IMR-90 (cell line): ENCODE results near the gene PEX6.

Experiments
- BHLHE40 ChIP-seq: fragments of 150-350 bp; IDR thresholded peaks from 2 replicates; pipeline ENCODE4 v1.6.1; 2016; ENCODE audit warnings: mild to moderate bottlenecking, low read depth, low read length
- CEBPB ChIP-seq: IDR thresholded peaks from 2 replicates; pipeline ENCODE4 v1.6.1; 2012; ENCODE audit warnings: low read depth, low read length, improper control_type of control experiment
- MAZ ChIP-seq: IDR thresholded peaks from 2 replicates; pipeline ENCODE4 v1.6.1; 2012; ENCODE audit warnings: low read depth, mild to moderate bottlenecking, low read length, improper control_type of control experiment, moderate library complexity, borderline replicate concordance
- MXI1 ChIP-seq: IDR thresholded peaks from 2 replicates; pipeline ENCODE4 v1.6.1; 2012; ENCODE audit warnings: low read depth, mild to moderate bottlenecking, low read length, moderate library complexity, borderline replicate concordance
- POLR2A ChIP-seq: IDR thresholded peaks from 2 replicates; pipeline ENCODE4 v1.6.1; 2012; ENCODE audit warnings: mild to moderate bottlenecking, low read depth, low read length
- TF ChIP-seq, protein P1 (sequence below): conservative IDR thresholded peaks from 2 replicates; pipeline ENCODE4 v1.5.1; 2012; ENCODE audit warnings: mild to moderate bottlenecking, low read depth, low read length, improper control_type of control experiment
- TF ChIP-seq, protein P2 (sequence below): fragments of 150-350 bp; IDR thresholded peaks from 2 replicates; pipeline ENCODE4 v1.6.1; 2017; ENCODE audit warnings: mild to moderate bottlenecking, antibody characterized with exemption, low read length, low read depth

DNA sequence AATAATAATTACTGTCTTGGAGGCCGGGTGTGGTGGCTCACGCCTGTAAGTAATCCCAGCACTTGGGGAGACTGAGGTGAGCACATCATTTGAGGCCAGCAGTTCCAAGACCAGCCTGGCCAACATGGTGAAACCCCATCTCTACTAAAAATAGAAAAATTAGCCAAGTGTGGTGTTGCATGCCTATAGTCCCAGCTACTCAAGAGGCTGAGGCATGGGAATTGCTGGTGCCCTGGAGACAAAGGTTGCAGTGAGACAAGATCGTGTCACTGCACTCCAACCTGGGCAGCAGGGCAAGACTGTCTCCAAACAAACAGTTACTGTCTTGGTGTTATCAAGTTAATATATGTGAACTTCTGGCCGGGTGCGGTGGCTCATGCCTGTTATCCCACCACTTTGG, 47.4 kb upstream of the PEX6 start:
- TF ChIP-seq POLR2A (no peak), CEBPB (no peak), MAZ (no peak), BHLHE40 (no peak), MXI1 (no peak)
- TF ChIP-seq, protein P1, sequence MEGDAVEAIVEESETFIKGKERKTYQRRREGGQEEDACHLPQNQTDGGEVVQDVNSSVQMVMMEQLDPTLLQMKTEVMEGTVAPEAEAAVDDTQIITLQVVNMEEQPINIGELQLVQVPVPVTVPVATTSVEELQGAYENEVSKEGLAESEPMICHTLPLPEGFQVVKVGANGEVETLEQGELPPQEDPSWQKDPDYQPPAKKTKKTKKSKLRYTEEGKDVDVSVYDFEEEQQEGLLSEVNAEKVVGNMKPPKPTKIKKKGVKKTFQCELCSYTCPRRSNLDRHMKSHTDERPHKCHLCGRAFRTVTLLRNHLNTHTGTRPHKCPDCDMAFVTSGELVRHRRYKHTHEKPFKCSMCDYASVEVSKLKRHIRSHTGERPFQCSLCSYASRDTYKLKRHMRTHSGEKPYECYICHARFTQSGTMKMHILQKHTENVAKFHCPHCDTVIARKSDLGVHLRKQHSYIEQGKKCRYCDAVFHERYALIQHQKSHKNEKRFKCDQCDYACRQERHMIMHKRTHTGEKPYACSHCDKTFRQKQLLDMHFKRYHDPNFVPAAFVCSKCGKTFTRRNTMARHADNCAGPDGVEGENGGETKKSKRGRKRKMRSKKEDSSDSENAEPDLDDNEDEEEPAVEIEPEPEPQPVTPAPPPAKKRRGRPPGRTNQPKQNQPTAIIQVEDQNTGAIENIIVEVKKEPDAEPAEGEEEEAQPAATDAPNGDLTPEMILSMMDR, result no peak
- TF ChIP-seq, protein P2, sequence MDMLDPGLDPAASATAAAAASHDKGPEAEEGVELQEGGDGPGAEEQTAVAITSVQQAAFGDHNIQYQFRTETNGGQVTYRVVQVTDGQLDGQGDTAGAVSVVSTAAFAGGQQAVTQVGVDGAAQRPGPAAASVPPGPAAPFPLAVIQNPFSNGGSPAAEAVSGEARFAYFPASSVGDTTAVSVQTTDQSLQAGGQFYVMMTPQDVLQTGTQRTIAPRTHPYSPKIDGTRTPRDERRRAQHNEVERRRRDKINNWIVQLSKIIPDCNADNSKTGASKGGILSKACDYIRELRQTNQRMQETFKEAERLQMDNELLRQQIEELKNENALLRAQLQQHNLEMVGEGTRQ, result no peak
